Skeletal muscle tissue (tissue), 4 donors: ENCODE data around the gene DUOX2. TPM values are rescaled to one million over a fixed set of nuclear protein-coding genes. Genes with fewer than 3 reads are reported as not detected.

ENCODE experiments used
- H3K27ac ChIP-seq: one replicate; pipeline ENCODE4 v1.7.0; 2013; ENCODE audit warnings: mild to moderate bottlenecking, low read depth, low read length, inconsistent platforms
- H3K27me3 ChIP-seq, 3 donors: one replicate each; pipeline ENCODE4 v1.7.0; 2013; ENCODE audit warnings: low read length in 3 of 3; ENCODE audit not compliant: control insufficient read depth in 3 of 3, insufficient read depth in 3 of 3
- H3K36me3 ChIP-seq, 3 donors: one replicate each; pipeline ENCODE4 v1.7.0; 2013; ENCODE audit warnings: low read length in 3 of 3; ENCODE audit not compliant: control insufficient read depth in 3 of 3, insufficient read depth in 3 of 3
- H3K4me1 ChIP-seq, 3 donors: one replicate each; pipeline ENCODE4 v1.7.0; 2013; ENCODE audit warnings: low read length in 3 of 3, mild to moderate bottlenecking in 3 of 3; ENCODE audit not compliant: control insufficient read depth in 3 of 3, insufficient read depth in 3 of 3
- H3K4me3 ChIP-seq, 3 donors: one replicate each; pipeline ENCODE4 v1.7.0; 2013; ENCODE audit warnings: low read length in 3 of 3
- H3K9ac ChIP-seq, 3 donors: one replicate each; pipeline ENCODE4 v1.7.0; 2013; ENCODE audit warnings: low read length in 3 of 3, mild to moderate bottlenecking in 3 of 3, moderate library complexity in 2 of 3, low read depth in 1 of 3
- H3K9me3 ChIP-seq, 3 donors: one replicate each; pipeline ENCODE4 v1.7.0; 2013; ENCODE audit warnings: low read length in 3 of 3; ENCODE audit not compliant: control insufficient read depth in 3 of 3
- total RNA-seq: library from RNA; depleted of rRNA; stranded (reverse); fragments of >200 nt; gene quantifications from one replicate; pipeline ENCODE4 v1.2.3, GENCODE V29; 2014
- donor health status: Osteomylitis.

DUOX2 gene
- total RNA-seq, 1 donor from 2014 or later = under 0.01 TPM

DNA sequence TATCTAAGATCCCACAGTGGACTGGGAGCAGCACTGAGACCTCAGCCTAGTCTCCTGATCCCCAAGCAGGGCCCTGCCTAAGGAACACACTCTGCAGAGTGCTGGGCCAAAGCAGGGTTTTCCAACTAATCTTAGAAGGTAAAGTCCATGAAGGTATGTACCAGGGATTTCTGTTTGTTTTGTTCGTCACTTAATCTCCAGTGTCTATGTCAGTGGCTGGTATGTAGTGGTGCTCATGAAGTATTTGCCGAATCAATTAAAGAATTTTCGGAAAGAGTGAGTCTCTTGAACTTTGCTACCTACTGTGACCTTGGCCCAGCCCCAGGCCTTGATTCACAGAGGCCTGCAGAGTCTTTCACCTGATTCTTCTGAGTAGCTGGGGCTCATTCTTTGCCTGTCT lies 17.5 kb upstream of the DUOX2 start:
- peaks cover 63 to 72% (median 66%) of the 10 kb centered on the region in 3 donors for H3K27me3 ChIP-seq
- H3K4me3 ChIP-seq = no peak overlapping the region
- no peaks in the 10 kb centered on the region for H3K36me3 ChIP-seq
- no peak overlapping the region for H3K27ac ChIP-seq
- H3K4me1 ChIP-seq = peaks cover 5 to 7% (median 5%) of the 10 kb centered on the region in 3 donors
- no peak overlapping the region for H3K9ac ChIP-seq
- no peaks in the 10 kb centered on the region for H3K9me3 ChIP-seq

DNA sequence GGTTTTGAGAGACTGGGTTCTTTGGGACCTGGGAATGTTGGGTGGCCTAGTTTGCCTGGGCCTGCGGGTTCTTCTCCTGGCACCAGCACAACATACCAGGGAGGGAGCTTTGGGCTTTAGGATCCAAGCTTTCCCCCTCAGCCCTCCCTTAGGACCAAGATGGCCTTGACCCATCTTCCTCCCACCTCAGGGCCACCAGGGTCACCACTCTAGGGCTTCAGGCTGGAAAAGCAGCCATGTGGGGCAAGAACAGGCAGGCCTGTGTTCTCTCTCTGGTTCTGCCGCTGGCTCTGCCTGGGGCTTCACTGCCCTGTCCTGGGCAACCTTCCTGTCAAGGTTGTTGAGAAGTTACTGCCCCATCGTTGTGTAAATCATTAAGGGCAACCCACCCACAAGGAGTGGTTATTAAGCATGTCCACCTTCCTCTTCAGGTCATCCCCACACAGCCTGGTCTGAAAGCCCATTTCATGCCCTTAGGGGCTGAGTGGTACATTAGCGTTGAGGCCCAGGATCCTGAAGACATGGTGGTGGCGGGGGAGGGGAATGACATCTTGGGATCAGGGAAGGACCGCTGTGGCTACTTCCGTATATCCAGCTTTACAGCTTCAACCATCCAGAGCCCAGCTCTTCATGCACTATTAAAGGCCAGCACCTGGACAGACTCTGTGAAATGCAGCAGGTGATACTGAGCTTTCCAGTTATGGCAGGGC lies 16.5 kb upstream of the DUOX2 start:
- Histone ChIP-seq H3K9me3 (no peaks in the 10 kb centered on the region), H3K27me3 (peaks cover 59 to 65% (median 62%) of the 10 kb centered on the region in 3 donors), H3K27ac (no peak overlapping the region), H3K36me3 (no peaks in the 10 kb centered on the region), H3K4me3 (peak overlapping the region in 1 of 3 donors; percentile 14), H3K4me1 (peaks cover 5 to 7% (median 5%) of the 10 kb centered on the region in 3 donors), H3K9ac (no peak overlapping the region)

DNA sequence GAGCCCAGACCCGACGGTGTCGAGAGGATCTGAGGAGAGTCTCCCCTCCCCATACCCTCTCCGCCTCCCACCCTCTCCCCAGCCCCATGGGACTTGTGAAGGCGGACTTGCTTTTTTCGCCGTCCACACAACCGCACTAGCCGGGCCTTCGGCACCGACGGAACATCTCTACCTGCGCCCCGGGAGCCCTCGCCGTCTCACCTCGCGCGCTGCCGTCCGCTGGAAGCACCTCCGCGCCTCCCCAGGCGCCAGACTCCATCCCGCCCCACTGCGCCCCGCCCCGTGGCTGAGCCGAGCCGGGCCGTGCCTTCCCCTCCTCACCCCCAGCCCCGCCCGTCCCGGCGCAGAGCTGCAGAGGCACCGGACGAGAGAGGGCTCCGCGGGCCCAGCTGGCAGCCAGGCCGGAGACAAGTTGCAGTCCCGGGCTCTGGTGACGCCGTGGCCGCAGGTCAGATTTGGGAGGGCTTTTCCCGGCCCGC lies 15.7 kb upstream of the DUOX2 start, which contains the start of the genes DUOX1 and DUOXA1:
Gene DUOX1 (plus strand): TSS at position 344 of the 479 bp plus-strand sequence. CDS start 1,973 bp downstream, outside the sequence.
Gene DUOXA1 (minus strand): TSS at position 229 of the 479 bp plus-strand sequence. CDS start 6,865 bp downstream, outside the sequence.
- no peak within 1 kb of the TSS for H3K27ac ChIP-seq
- no peaks in the 10 kb centered on the region for H3K36me3 ChIP-seq
- peak within 1 kb of the TSS in 2 of 3 donors; percentile 49 to 60 for H3K4me3 ChIP-seq
- H3K4me1 ChIP-seq = peaks cover under 1 to 2% (median 2%) of the 10 kb centered on the region in 3 donors
- H3K27me3 ChIP-seq = peaks cover 54 to 66% (median 62%) of the 10 kb centered on the region in 3 donors
- H3K9ac ChIP-seq = no peak within 1 kb of the TSS
- no peaks in the 10 kb centered on the region for H3K9me3 ChIP-seq

DNA sequence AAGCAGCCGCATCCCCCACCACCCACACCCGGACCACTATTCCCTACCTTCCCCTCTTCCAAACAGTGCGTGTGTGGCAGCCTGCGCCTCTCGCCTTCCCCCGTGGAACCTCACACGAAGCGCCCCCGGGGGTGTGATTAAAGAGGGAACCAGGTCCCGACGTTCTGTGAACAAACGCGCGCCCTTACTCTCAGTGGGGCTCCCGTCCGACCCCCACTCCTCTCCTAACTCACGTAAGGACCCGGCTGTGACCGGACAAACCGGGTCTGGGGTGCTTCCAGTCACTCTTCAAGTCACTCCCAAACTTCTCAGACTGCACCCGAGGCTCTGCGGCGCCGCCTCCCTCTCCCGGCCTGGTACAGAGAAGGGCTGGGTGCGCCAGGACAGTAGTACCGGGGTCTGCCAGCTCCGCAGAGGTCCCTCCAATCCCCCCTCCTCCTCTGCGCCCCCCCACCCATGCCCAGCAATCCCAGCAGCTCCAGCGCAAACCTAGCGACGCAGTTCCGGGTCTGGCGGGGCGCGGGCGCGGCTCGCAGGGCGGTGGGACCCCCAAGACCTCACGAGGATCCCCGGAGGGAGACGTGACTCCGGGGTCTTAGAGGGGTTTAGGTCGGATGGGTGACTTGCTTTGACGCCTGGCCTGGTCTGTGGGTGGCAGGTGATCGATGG lies 15.1 kb upstream of the DUOX2 start:
- H3K9ac ChIP-seq = no peak overlapping the region
- no peaks in the 10 kb centered on the region for H3K9me3 ChIP-seq
- H3K27me3 ChIP-seq = peaks cover 48 to 62% (median 56%) of the 10 kb centered on the region in 3 donors
- H3K27ac ChIP-seq = no peak overlapping the region
- H3K4me3 ChIP-seq = peak overlapping the region in 2 of 3 donors; percentile 49 to 60
- H3K36me3 ChIP-seq = no peaks in the 10 kb centered on the region
- no peaks in the 10 kb centered on the region for H3K4me1 ChIP-seq

DNA sequence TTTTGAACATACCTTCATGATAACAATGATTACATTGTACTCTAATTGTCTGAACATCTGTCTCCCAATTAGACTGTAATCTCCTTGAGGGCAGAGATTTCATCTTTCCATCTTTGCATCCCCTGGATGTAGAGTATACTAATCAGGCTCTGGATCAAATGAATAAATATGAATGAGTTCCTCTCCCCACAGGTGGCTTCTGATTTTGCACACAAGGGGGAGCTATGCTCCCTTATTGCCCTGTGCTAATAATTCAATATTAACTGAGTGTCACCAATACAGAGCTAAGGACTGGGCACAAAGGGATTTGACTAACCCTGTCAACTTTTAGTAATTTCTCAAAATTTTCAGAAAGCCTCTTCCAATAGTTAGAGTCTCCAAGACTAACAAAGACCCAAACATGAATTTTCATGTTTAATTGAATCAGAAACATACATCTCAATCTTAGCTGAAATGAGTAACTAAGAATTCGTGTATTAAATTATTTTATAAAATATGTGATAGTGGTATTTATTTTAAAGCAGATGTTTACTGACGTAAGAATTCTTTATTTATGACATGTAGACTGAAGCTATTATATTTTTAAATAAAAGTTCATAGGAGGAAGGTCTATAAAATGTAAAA lies 12.7 kb upstream of the DUOX2 start:
- Histone ChIP-seq H3K36me3 (no peaks in the 10 kb centered on the region), H3K9me3 (no peaks in the 10 kb centered on the region), H3K27ac (no peak overlapping the region), H3K9ac (no peak overlapping the region), H3K4me1 (no peaks in the 10 kb centered on the region), H3K27me3 (peaks cover 43 to 54% (median 53%) of the 10 kb centered on the region in 3 donors), H3K4me3 (no peak overlapping the region)

DNA sequence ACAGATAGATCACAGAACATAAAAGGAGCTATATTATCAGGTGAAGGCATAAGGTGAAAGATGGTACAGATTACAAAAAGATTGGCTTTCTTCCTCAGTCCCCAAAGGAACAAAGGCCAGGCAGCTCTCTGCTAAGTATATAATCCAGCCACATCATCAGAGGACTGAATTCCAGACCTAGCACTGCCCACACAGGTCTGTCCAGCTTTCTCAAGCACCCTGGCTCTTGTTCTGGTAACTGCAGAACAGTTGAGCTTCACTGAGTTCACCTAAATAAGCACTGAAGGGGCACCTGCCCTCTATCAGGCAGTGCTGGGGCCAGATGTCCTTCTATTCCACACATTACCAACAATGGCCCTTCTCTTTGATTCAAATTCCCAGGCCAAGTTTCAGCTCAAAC lies 9.4 kb upstream of the DUOX2 start:
- H3K27ac ChIP-seq = no peak overlapping the region
- no peaks in the 10 kb centered on the region for H3K9me3 ChIP-seq
- no peak overlapping the region for H3K4me3 ChIP-seq
- H3K4me1 ChIP-seq = no peaks in the 10 kb centered on the region
- peaks cover 30 to 54% (median 52%) of the 10 kb centered on the region in 3 donors for H3K27me3 ChIP-seq
- H3K36me3 ChIP-seq = no peaks in the 10 kb centered on the region
- no peak overlapping the region for H3K9ac ChIP-seq

DNA sequence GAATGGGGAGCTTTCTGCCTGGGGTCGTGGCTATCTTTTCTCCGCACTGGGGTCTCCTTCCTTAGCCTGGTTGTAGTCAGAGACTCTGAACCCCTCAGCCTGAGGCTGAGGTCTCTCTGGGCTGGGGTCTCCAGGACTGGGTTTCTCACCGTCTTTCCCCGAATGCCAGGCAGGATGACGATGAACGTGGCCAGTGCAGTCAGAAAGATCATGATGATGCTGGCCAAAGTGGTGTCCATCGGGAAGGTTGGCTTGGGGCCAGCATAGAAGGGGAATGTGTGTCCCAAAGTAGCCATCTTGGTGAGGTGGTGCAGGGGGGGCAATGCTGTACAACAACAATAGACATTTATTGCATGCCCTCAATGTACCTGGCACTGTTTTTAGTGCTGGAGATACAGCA lies 8.7 kb upstream of the DUOX2 start:
- Histone ChIP-seq H3K4me3 (no peak overlapping the region), H3K9me3 (no peaks in the 10 kb centered on the region), H3K27me3 (peaks cover 26 to 51% (median 48%) of the 10 kb centered on the region in 3 donors), H3K9ac (no peak overlapping the region), H3K27ac (no peak overlapping the region), H3K36me3 (no peaks in the 10 kb centered on the region), H3K4me1 (peaks cover 2 to 3% (median 2%) of the 10 kb centered on the region in 3 donors)

DNA sequence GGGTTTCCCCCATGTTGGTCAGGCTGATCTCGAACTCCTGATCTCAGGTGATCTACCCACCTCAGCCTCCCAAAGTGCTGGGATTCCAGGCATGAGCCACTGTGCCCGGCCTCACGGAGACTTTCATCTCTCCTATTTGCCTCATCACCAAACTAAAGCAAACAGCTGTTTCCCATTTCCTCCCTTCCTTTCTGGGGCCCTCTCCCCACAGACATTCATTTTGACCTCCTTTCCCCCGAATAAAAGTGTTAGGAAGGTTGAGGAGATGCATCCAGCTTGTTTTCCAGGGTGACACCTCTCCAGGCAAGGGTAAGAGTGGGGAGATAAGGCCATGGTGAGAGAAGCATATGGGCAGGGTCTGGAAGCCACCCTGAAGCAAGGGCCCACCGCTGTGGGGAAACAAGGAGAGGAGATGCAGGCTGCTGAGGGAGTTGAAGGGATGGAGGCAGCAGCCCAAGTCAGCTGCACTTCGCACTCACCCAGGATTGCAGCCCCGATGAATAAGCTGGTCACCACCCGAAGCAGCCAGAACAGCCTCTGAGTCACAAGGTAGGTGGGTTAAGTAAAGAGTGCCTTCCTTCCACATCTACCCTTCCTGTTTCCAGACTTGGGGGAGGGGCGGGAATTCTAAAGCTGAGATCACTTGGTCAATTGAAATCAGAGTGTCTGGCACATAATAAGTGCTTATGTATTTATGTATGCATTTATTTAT lies 7.9 kb upstream of the DUOX2 start:
- Histone ChIP-seq H3K27me3 (peaks cover 31 to 59% (median 51%) of the 10 kb centered on the region in 3 donors), H3K4me1 (peaks cover 6 to 9% (median 9%) of the 10 kb centered on the region in 3 donors), H3K27ac (no peak overlapping the region), H3K36me3 (no peaks in the 10 kb centered on the region), H3K9ac (no peak overlapping the region), H3K9me3 (no peaks in the 10 kb centered on the region), H3K4me3 (no peak overlapping the region)

DNA sequence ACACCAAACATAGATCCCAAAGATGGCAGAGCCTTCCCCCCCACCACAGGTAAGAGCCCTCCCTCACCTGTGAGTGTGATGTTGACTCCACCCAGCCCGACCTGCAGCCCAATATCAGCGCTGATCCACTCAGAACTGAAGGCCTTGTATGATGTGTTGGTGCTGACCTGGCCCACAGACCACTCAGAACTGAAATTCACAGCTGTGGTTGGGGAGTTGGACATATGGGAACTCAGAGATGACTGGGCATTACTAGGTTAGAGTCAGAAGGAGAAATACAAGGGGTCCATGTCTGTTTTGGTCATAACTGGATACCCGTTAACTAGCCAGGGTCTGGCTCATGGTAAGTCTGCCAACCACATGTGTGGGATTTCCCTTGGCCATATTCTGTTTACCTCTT lies 7.0 kb upstream of the DUOX2 start:
- peaks cover 40 to 64% (median 59%) of the 10 kb centered on the region in 3 donors for H3K27me3 ChIP-seq
- H3K4me1 ChIP-seq = peaks cover 11 to 16% (median 12%) of the 10 kb centered on the region in 3 donors
- no peak overlapping the region for H3K27ac ChIP-seq
- H3K9ac ChIP-seq = no peak overlapping the region
- no peaks in the 10 kb centered on the region for H3K9me3 ChIP-seq
- H3K36me3 ChIP-seq = no peaks in the 10 kb centered on the region
- H3K4me3 ChIP-seq = no peak overlapping the region
